NCI-H2107 treated with DMSO at 0.1 percent for 48 hours (cell line): ENCODE data around the gene ST8SIA3.
A peak's percentile ranks its signal among the peaks of the same experiment; 100 is the strongest.

Source experiments
- DNase-seq: peaks from one replicate; lab custom pipeline; 2025; ENCODE audit not compliant: unreplicated experiment; lab: John Stamatoyannopoulos, UW

Gene ST8SIA3

GRCh38 chr18:57352271-57352701, at the start of gene ST8SIA3:
Gene ST8SIA3, plus strand, starts transcription at chr18:57352557. Its CDS starts 290 bp downstream, at chr18:57352847.
- DNase-seq = peak; percentile 16

- DNase-seq = no peak
Measured at GRCh38 chr18:57311472-57311871, 40.9 kb upstream of the ST8SIA3 start.

- DNase-seq = no peak
Measured at GRCh38 chr18:57312346-57313144, 39.8 kb upstream of the ST8SIA3 start.

GRCh38 chr18:57320603-57321002, 31.8 kb upstream of the ST8SIA3 start:
- DNase-seq = no peak

GRCh38 chr18:57325491-57326166, 26.7 kb upstream of the ST8SIA3 start:
- DNase-seq = no peak

GRCh38 chr18:57326718-57327323, 25.5 kb upstream of the ST8SIA3 start:
- no peak for DNase-seq

GRCh38 chr18:57328665-57329064, 23.7 kb upstream of the ST8SIA3 start:
- DNase-seq = no peak

GRCh38 chr18:57329856-57330255, 22.5 kb upstream of the ST8SIA3 start:
- DNase-seq = no peak

- no peak for DNase-seq
Measured at GRCh38 chr18:57331718-57332117, 20.6 kb upstream of the ST8SIA3 start.

- peak; percentile 64 for DNase-seq
Measured at GRCh38 chr18:57333940-57334339, 18.4 kb upstream of the ST8SIA3 start.

GRCh38 chr18:57334383-57334782, 18.0 kb upstream of the ST8SIA3 start:
- no peak for DNase-seq

- DNase-seq = no peak
Measured at GRCh38 chr18:57336343-57336742, 16.0 kb upstream of the ST8SIA3 start.

GRCh38 chr18:57337890-57338289, 14.5 kb upstream of the ST8SIA3 start:
- DNase-seq = no peak

GRCh38 chr18:57343833-57344232, 8.5 kb upstream of the ST8SIA3 start:
- no peak for DNase-seq

GRCh38 chr18:57346876-57347275, 5.5 kb upstream of the ST8SIA3 start:
- DNase-seq = no peak

- no peak for DNase-seq
Measured at GRCh38 chr18:57347784-57348183, 4.6 kb upstream of the ST8SIA3 start.

GRCh38 chr18:57352761-57353136, 392 bp downstream of the ST8SIA3 start:
- DNase-seq = peak; percentile 71

GRCh38 chr18:57353137-57353939, 981 bp downstream of the ST8SIA3 start:
- peak; percentile 77 for DNase-seq

- peak; percentile 77 for DNase-seq
Measured at GRCh38 chr18:57353940-57354461, 1.6 kb downstream of the ST8SIA3 start.

GRCh38 chr18:57359433-57359832, 7.1 kb downstream of the ST8SIA3 start:
- no peak for DNase-seq

GRCh38 chr18:57362714-57363113, 10.4 kb downstream of the ST8SIA3 start:
- no peak for DNase-seq
